ENCODE results near the gene SLC28A2.
"Not testable (repeated sequence)": the region's sequence is repeated elsewhere in the genome, so short reads cannot be mapped to it uniquely, and the experiment has no call there.

Gene SLC28A2

DNA sequence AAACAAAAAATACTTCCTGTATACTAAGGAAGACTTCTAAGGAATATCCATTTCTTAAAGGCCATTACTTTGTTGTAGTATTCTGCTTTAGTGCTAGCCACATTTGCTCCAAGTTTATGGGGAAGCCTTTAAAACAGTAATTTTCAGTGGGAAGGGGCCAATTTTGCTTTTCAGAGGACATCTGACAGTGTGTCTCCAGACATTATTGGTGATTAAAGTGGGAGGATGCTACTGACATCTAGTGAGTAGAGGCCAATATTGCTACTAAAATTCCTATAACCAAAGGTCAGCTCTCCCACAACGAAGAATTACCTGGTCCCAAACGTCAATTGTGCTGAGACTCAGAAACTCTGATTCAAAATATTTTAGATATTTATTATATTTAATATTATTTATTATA lies 24.8 kb downstream of the SLC28A2 start:
- H3K36me3 ChIP-seq (ENCODE audit: insufficient read depth, low read length) = no peaks in the 10 kb centered on the region
- no peak overlapping the region for H3K4me3 ChIP-seq (ENCODE audit: low read length)
- peaks cover 10% of the 10 kb centered on the region for H3K4me1 ChIP-seq (ENCODE audit: insufficient read depth, low read length)
- no peak overlapping the region for H2AFZ ChIP-seq (ENCODE audit: low read depth, low read length)
- no peaks in the 10 kb centered on the region for H3K9me3 ChIP-seq (ENCODE audit: low read length)
- H3K27me3 ChIP-seq (ENCODE audit: insufficient read depth, low read length) = peaks cover 2% of the 10 kb centered on the region

DNA sequence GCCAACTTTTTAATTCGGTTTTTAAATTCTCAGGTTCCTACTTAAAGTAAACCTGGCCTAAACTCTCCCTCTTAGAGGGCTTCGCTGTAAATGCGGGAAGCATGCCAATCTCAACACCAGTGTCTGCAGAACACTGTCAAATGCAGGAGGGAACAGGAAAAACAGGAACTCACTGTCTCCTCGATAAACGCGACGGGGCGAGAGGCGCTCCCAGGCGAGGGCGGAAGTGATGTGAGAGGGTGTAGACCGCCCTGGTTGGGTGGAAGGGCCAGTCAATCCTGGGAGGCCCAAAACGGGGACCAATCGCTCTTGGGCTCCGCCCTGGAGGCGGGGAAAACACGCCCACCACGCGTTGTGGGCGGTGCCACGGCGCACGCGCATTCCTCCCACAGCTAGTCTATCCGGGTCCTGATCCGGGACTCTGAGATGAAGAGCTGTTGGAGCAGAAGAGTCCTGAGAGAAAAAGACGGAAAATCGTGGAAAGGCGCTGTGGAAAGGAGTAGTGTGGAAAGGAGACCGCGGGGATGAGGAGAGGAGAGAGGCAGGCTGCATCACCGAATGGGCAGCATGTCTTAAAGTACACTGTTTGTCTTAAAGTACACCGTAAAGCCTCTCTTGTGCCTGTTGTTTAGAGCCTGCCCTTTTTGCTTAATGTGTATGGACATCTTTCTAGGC lies 27.1 kb downstream of the SLC28A2 start:
- Histone ChIP-seq H3K4me1 (ENCODE audit: insufficient read depth, low read length) (peaks cover 10% of the 10 kb centered on the region), H3K4me3 (ENCODE audit: low read length) (peak overlapping the region; percentile 48), H3K9me3 (ENCODE audit: low read length) (peaks cover 2% of the 10 kb centered on the region), H3K36me3 (ENCODE audit: insufficient read depth, low read length) (no peaks in the 10 kb centered on the region), H2AFZ (ENCODE audit: low read depth, low read length) (no peak overlapping the region), H3K27me3 (ENCODE audit: insufficient read depth, low read length) (peaks cover 2% of the 10 kb centered on the region)

DNA sequence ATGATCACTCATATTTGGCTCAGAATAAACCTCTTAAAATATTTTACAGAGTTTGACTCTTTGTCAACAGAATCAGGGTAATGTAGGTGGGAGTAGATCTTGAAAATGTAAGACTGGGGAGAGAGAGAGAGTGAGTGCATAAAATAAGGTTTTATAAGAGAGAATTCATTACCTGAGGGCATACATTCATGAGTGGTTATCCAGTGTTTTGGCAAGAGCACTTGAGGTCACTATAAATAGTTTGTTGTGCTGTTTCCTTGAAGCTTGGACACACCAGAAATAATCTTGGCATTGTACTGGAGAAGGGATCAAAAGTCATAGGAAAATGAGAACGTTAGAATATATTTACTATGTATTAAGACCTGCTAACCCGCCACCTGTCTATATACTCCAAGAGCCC lies 33.4 kb downstream of the SLC28A2 start:
- Histone ChIP-seq H3K36me3 (ENCODE audit: insufficient read depth, low read length) (no peaks in the 10 kb centered on the region), H2AFZ (ENCODE audit: low read depth, low read length) (no peak overlapping the region), H3K27me3 (ENCODE audit: insufficient read depth, low read length) (peaks cover 8% of the 10 kb centered on the region), H3K9me3 (ENCODE audit: low read length) (peaks cover 2% of the 10 kb centered on the region), H3K4me3 (ENCODE audit: low read length) (no peak overlapping the region), H3K4me1 (ENCODE audit: insufficient read depth, low read length) (no peaks in the 10 kb centered on the region)

DNA sequence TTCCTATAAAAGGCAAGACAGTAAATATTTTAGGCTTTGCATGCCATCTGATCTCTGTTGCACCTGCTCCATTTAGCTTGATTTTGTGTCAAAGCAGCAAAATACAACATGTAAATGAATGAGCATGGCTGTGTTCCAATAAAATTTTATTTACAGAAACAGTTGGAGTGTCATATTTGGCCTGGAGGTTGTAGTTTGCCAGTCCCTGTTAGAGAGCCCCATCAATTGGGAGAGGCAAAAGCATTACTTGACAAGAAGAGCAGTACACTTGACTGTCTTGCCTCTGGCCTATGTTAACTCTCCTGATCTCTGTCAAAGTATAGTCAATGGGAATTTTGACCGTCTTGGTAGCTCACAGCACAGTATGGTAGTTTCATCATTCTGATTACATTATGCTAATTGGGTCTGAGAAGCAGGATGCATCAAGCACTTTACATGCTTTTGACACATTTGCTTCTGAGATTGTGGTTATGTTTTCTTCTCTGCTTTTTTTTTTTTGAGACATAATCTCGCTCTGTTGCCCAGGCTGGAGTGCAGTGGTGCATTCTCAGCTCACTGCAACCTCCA lies 35.4 kb downstream of the SLC28A2 start:
- Histone ChIP-seq H3K27me3 (ENCODE audit: insufficient read depth, low read length) (peaks cover 8% of the 10 kb centered on the region), H3K9me3 (ENCODE audit: low read length) (peaks cover 2% of the 10 kb centered on the region), H3K4me1 (ENCODE audit: insufficient read depth, low read length) (no peaks in the 10 kb centered on the region), H3K36me3 (ENCODE audit: insufficient read depth, low read length) (no peaks in the 10 kb centered on the region), H3K4me3 (ENCODE audit: low read length) (no peak overlapping the region), H2AFZ (ENCODE audit: low read depth, low read length) (no peak overlapping the region)

DNA sequence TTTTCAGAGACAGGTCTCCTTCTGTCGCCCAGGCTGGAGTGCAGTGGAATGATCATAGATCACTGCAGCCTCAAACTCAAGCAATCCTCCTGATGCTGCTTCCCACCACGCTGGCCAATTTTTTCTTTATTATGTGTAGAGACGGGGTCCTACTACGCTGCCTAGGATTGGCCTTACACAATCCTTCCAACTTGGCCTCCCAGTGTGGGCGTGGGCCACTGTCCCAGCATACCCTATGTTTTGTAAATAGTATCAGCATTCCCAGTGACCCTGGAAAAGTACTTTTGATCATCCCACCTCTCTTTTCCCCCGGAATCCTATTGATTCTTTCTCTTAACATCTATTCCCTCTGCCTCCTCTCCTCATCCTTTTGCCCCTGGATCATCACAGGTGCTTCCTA lies 36.9 kb downstream of the SLC28A2 start:
- peaks cover 8% of the 10 kb centered on the region for H3K27me3 ChIP-seq (ENCODE audit: insufficient read depth, low read length)
- H3K4me3 ChIP-seq (ENCODE audit: low read length) = no peak overlapping the region
- H3K9me3 ChIP-seq (ENCODE audit: low read length) = peaks cover 2% of the 10 kb centered on the region
- no peaks in the 10 kb centered on the region for H3K4me1 ChIP-seq (ENCODE audit: insufficient read depth, low read length)
- H3K36me3 ChIP-seq (ENCODE audit: insufficient read depth, low read length) = no peaks in the 10 kb centered on the region
- no peak overlapping the region for H2AFZ ChIP-seq (ENCODE audit: low read depth, low read length)

DNA sequence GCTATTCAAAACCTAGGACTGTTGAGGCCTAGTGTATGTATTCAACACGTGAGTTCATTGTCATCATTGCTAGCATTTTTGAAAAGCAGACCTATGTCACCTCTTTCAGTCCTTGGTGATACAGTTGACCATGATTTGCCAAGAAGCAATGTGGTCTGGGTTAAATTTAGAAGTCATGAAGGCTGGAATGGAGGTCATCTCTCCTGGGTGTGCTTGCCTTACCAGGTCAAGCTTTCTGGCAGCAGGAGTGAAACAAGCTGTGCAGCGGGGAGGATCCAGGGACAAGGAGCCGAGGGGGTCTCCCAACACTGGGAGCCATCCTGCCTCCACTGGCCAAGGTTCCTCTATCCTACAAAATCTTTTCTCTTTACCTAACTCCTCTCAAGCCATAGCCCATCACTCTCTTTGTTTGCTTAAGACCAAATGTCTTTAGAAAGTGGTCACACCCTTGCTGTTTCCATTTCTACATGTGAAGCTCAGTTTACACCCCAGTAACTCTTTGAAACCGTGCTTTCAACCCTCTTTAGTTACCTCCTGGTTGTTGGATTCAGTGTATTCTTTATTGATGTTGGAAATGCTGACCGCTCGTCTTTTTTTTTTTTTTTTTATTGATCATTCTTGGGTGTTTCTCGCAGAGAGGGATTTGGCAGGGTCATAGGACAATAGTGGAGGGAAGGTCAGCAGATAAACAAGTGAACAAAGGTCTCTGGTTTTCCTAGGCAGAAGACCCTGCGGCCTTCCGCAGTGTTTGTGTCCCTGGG lies 40.0 kb downstream of the SLC28A2 start:
- Histone ChIP-seq H2AFZ (ENCODE audit: low read depth, low read length) (no peak overlapping the region), H3K27me3 (ENCODE audit: insufficient read depth, low read length) (peaks cover 4% of the 10 kb centered on the region), H3K9me3 (ENCODE audit: low read length) (peaks cover 4% of the 10 kb centered on the region), H3K36me3 (ENCODE audit: insufficient read depth, low read length) (no peaks in the 10 kb centered on the region), H3K4me3 (ENCODE audit: low read length) (no peak overlapping the region), H3K4me1 (ENCODE audit: insufficient read depth, low read length) (no peaks in the 10 kb centered on the region)

DNA sequence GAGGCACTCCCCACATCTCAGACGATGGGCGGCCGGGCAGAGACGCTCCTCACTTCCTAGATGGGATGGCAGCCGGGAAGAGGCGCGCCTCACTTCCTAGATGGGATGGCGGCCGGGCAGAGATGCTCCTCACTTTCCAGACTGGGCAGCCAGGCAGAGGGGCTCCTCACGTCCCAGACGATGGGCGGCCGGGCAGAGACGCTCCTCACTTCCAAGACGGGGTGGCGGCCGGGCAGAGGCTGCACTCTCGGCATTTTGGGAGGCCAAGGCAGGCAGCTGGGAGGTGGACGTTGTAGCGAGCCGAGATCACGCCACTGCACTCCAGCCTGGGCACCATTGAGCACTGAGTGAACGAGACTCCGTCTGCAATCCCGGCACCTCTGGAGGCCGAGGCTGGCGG lies 41.3 kb downstream of the SLC28A2 start:
- H3K4me3 ChIP-seq (ENCODE audit: low read length); H3K9me3 ChIP-seq (ENCODE audit: low read length); H3K4me1 ChIP-seq (ENCODE audit: insufficient read depth, low read length); H2AFZ ChIP-seq (ENCODE audit: low read depth, low read length); H3K27me3 ChIP-seq (ENCODE audit: insufficient read depth, low read length); H3K36me3 ChIP-seq (ENCODE audit: insufficient read depth, low read length): not testable (repeated sequence)

DNA sequence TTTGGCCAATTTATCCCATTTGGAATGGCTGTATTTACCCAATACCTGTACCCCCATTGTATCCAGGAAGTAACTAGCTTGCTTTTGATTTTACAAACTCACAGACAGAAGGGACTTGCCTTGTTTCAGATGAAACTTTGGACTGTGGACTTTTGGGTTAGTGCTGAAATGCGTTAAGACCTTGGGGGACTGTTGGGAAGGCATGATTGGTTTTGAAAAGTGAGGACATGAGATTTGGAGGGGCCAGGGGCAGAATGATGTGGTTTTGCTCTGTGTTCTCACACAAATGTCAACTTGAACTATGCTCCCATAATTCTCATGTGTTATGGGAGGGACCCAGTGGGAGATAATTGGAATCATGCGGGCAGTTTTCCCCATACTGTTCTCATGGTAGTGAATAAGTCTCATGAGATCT lies 46.9 kb downstream of the SLC28A2 start:
- H3K36me3 ChIP-seq (ENCODE audit: insufficient read depth, low read length); H2AFZ ChIP-seq (ENCODE audit: low read depth, low read length); H3K4me1 ChIP-seq (ENCODE audit: insufficient read depth, low read length); H3K4me3 ChIP-seq (ENCODE audit: low read length); H3K27me3 ChIP-seq (ENCODE audit: insufficient read depth, low read length); H3K9me3 ChIP-seq (ENCODE audit: low read length): not testable (repeated sequence)

DNA sequence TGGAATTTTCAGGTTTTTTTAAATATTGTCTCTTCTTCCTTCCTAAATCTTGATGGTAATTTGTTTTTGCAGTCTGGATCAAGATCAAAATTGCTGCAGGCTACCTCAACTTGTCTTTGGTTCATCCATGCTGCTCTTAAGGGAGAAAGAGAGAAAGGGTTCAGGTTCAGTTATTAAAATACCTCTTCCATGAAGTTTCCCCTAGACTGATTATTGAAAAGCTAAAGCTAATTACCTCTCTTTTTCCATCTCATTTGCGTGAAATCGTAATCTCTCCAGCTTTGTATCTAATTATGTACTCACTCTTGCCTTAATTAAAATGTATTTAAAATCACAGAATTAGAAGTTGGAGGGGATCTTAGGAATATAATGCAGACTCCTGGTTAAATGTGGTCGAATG lies 52.7 kb downstream of the SLC28A2 start:
- Histone ChIP-seq H3K36me3 (ENCODE audit: insufficient read depth, low read length) (no peaks in the 10 kb centered on the region), H3K4me1 (ENCODE audit: insufficient read depth, low read length) (peaks cover 16% of the 10 kb centered on the region), H3K27me3 (ENCODE audit: insufficient read depth, low read length) (no peaks in the 10 kb centered on the region), H2AFZ (ENCODE audit: low read depth, low read length) (no peak overlapping the region), H3K9me3 (ENCODE audit: low read length) (no peaks in the 10 kb centered on the region), H3K4me3 (ENCODE audit: low read length) (no peak overlapping the region)

DNA sequence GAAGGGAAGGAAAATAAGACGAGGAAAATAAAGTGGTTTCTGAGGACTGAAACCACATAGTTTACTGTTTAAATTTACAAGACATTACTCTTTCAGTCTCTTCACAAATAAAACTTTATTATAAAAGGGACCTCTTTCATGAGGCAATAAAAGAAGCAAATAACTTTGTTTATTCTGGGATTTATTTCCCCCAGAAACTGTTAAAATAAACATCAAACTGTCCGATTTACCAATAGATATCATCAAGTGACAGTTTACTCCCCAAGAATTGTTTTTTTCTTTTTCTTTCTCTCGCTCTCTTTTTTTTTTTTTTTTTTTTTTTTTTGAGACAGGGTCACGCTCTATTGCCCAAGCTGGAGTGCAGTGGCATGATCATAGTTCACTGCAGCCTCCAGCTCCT lies 54.1 kb downstream of the SLC28A2 start:
- Histone ChIP-seq H3K27me3 (ENCODE audit: insufficient read depth, low read length) (no peaks in the 10 kb centered on the region), H3K4me1 (ENCODE audit: insufficient read depth, low read length) (peaks cover 19% of the 10 kb centered on the region), H2AFZ (ENCODE audit: low read depth, low read length) (no peak overlapping the region), H3K4me3 (ENCODE audit: low read length) (no peak overlapping the region), H3K36me3 (ENCODE audit: insufficient read depth, low read length) (no peaks in the 10 kb centered on the region), H3K9me3 (ENCODE audit: low read length) (no peaks in the 10 kb centered on the region)

DNA sequence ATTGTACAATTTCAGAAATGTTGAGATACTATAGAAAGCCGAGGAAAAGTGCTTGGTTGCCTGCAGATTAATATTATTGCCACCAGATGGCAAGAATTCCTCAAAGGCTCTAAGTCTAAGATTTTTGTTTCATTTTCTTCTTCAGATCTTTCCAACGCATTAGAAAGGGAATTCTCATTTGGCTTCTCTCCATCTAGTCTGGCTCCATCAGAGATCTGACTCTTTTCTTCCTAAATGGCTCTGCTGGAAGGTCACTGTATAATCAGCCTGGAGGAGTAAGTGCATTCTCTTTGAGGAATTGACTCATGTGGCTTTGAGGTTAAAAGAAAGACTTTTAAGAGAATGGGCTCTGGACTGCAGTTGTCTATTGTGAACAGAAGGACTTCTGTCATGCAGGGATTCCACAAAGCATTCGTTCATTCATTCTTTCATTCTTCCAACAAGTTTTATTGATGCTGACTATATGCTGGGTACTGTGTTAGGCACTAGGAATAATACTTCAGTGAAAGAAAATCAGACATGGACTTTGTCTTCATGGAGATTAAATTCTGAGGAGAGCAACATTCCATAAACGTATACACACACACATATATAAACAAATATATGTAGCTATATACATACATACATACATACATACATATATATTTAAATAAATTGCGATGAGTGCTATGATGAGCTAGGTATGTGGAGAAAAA lies 55.3 kb downstream of the SLC28A2 start:
- no peaks in the 10 kb centered on the region for H3K9me3 ChIP-seq (ENCODE audit: low read length)
- peaks cover 19% of the 10 kb centered on the region for H3K4me1 ChIP-seq (ENCODE audit: insufficient read depth, low read length)
- H2AFZ ChIP-seq (ENCODE audit: low read depth, low read length) = peak overlapping the region; percentile 40
- H3K4me3 ChIP-seq (ENCODE audit: low read length) = no peak overlapping the region
- H3K27me3 ChIP-seq (ENCODE audit: insufficient read depth, low read length) = no peaks in the 10 kb centered on the region
- H3K36me3 ChIP-seq (ENCODE audit: insufficient read depth, low read length) = no peaks in the 10 kb centered on the region

DNA sequence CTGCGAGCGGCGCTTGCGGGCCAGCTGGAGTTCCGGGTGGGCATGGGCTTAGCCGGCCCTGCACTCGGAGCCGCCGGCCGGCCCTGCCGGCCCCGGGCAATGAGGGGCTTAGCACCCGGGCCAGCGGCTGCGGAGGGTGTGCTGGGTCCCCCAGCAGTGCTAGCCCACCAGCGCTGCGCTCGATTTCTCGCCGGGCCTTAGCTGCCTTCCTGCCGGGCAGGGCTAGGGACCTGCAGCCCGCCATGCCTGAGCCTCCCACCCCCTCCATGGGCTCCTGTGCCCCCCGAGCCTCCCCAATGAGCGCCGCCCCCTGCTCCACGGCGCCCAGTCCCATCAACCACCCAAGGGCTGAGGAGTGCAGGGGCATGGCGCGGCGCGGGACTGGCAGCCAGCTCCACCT lies 62.1 kb downstream of the SLC28A2 start:
- H3K4me3 ChIP-seq (ENCODE audit: low read length); H3K4me1 ChIP-seq (ENCODE audit: insufficient read depth, low read length); H3K27me3 ChIP-seq (ENCODE audit: insufficient read depth, low read length); H2AFZ ChIP-seq (ENCODE audit: low read depth, low read length); H3K36me3 ChIP-seq (ENCODE audit: insufficient read depth, low read length); H3K9me3 ChIP-seq (ENCODE audit: low read length): not testable (repeated sequence)

DNA sequence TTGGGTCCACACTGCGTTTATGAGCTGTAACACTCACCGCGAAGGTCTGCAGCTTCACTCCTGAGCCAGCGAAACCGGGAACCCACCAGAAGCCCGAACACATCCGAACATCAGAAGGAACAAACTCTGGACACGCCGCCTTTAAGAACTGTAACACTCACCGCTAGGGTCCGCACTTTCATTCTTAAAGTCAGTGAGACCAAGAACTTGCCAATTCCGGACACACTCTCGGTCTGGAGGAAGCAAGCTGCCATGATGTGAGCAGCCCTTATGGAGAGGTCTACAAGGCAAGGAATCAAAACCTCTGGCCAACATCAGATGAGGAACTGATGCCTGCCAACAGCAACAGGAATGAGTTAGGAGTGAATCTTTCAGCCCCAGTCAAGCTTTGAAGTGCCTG lies 62.9 kb downstream of the SLC28A2 start:
- H3K9me3 ChIP-seq (ENCODE audit: low read length) = no peaks in the 10 kb centered on the region
- H2AFZ ChIP-seq (ENCODE audit: low read depth, low read length) = peak overlapping the region; percentile 24
- H3K4me3 ChIP-seq (ENCODE audit: low read length) = no peak overlapping the region
- no peaks in the 10 kb centered on the region for H3K27me3 ChIP-seq (ENCODE audit: insufficient read depth, low read length)
- H3K36me3 ChIP-seq (ENCODE audit: insufficient read depth, low read length) = no peaks in the 10 kb centered on the region
- peaks cover 3% of the 10 kb centered on the region for H3K4me1 ChIP-seq (ENCODE audit: insufficient read depth, low read length)

Data from neuron (in vitro differentiated cells).